Activated CD8-positive, alpha-beta T cell treated with anti-CD3 and anti-CD28 coated beads for 36 hours (primary cell): ENCODE measurements around the gene ENG. TPM values are rescaled to one million over a fixed set of nuclear protein-coding genes. Genes with fewer than 3 reads are reported as not detected.
A peak's percentile ranks its signal among the peaks of the same experiment; 100 is the strongest.
"Not testable (repeated sequence)": the region's sequence is repeated elsewhere in the genome, so short reads cannot be mapped to it uniquely, and the experiment has no call there.

Source experiments
- ATAC-seq: fragments of 200-7000 bp; cut with Tn5 transposase; one replicate; pipeline ENCODE4 v1.10.0; 2021; ENCODE audit warnings: mild to moderate bottlenecking, moderate library complexity
- CTCF ChIA-PET: fragments of 350-600 bp; sonication (Branson Sonifier 250); formaldehyde crosslinking; loops from one replicate; lab custom pipeline; 2021; ENCODE audit warnings: antibody characterized with exemption; lab: Charles Lee
- POLR2A ChIA-PET: fragments of 350-600 bp; sonication (Branson Sonifier 250); formaldehyde crosslinking; loops from one replicate; lab custom pipeline; 2021; ENCODE audit warnings: antibody characterized with exemption; lab: Charles Lee
- DNase-seq: peaks from one replicate; pipeline ENCODE4 v3.0.0-alpha.2; 2020
- H3K27ac Mint-ChIP-seq: one replicate; pipeline ENCODE4 v1.8.0; 2021; ENCODE audit warnings: mild to moderate bottlenecking, mixed read lengths
- H3K27me3 Mint-ChIP-seq: one replicate; pipeline ENCODE4 v1.8.0; 2021; ENCODE audit warnings: mixed read lengths
- H3K36me3 Mint-ChIP-seq: one replicate; pipeline ENCODE4 v1.8.0; 2021; ENCODE audit warnings: low read depth, mixed read lengths
- H3K4me1 Mint-ChIP-seq: one replicate; pipeline ENCODE4 v1.8.0; 2021; ENCODE audit warnings: low read depth, mixed read lengths
- H3K4me3 Mint-ChIP-seq: one replicate; pipeline ENCODE4 v1.8.0; 2021; ENCODE audit warnings: mild to moderate bottlenecking, moderate library complexity, mixed read lengths
- H3K9me3 Mint-ChIP-seq: one replicate; pipeline ENCODE4 v1.8.0; 2021; ENCODE audit warnings: mixed read lengths
- intact Hi-C: fragments of 100-400 bp; cut with micrococcal nuclease; formaldehyde crosslinking; loops from one replicate; pipeline ENCODE4 v1.10.0; 2022
- total RNA-seq, 2 experiments: library from RNA; stranded (reverse); gene quantifications; one replicate each; pipeline ENCODE4 v1.2.3, GENCODE V29; 2021
- TF ChIP-seq, protein P1 (sequence below): fragments of 200-600 bp; IDR thresholded peaks from one replicate; pipeline ENCODE4 v1.8.0; 2022; ENCODE audit warnings: antibody characterized with exemption, mild to moderate bottlenecking

The ENG gene
- total RNA-seq, 2 experiments from 2014 or later, result 14.2 to 15.0 TPM

DNA sequence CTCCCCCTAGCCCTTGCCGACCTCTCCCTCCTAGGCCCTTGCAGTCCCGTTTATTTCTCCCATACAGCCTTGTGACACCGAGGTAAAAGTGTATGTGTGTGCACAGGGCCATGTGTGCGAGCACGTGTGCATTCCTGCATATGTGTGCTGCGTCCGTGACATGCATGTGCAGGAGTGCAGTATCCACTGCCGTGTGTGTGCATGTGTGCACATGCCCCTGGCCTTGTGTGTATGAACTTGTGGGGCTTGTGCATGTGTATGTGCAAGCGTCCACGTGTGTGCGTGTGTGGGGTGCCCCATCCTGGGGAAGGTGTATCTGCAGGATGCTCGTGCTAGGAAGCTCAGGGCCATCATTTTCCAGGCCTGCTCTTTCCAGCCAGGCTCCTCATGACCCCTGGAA is 16.4 kb upstream of the ENG start:
- CTCF ChIA-PET, result interaction anchor here (1.3 to 9.2 kb wide), 24 partner anchors 9 to 284 kb away, joined by 3 to 107 read pairs (median 13); partner anchors contain the start of genes CDK9, ENG, FPGS and PTRH1
- Mint-ChIP-seq H3K4me3 (no peak overlapping the region), H3K27me3 (no peaks in the 10 kb centered on the region), H3K27ac (no peak overlapping the region), H3K36me3 (no peaks in the 10 kb centered on the region), H3K4me1 (peaks cover 1% of the 10 kb centered on the region), H3K9me3 (no peaks in the 10 kb centered on the region)
- intact Hi-C loops, result no loop called here
- POLR2A ChIA-PET, result interaction anchor here (0.6 to 1.4 kb wide), 3 partner anchors 127 to 219 kb away, joined by 3 to 4 read pairs (median 3); no protein-coding TSS in a partner anchor
- ATAC-seq (no peak), DNase-seq (no peak)
- TF ChIP-seq, protein P1, sequence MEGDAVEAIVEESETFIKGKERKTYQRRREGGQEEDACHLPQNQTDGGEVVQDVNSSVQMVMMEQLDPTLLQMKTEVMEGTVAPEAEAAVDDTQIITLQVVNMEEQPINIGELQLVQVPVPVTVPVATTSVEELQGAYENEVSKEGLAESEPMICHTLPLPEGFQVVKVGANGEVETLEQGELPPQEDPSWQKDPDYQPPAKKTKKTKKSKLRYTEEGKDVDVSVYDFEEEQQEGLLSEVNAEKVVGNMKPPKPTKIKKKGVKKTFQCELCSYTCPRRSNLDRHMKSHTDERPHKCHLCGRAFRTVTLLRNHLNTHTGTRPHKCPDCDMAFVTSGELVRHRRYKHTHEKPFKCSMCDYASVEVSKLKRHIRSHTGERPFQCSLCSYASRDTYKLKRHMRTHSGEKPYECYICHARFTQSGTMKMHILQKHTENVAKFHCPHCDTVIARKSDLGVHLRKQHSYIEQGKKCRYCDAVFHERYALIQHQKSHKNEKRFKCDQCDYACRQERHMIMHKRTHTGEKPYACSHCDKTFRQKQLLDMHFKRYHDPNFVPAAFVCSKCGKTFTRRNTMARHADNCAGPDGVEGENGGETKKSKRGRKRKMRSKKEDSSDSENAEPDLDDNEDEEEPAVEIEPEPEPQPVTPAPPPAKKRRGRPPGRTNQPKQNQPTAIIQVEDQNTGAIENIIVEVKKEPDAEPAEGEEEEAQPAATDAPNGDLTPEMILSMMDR, result no peak

DNA sequence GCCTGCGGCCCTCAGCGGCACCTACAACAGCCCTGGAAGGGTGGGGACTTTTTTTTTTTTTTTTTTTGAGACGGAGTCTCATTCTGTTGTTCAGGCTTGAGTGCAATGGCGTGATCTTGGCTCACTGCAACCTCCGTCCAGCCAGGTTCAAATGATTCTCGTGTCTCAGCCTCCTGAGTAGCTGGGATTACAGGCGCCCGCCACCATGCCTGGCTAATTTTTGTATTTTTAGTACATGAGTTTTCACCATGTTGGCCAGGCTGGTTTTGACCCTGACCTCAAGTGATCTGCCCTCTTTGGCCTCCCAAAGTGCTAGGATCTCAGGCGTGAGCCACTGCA is 15.7 kb upstream of the ENG start:
- CTCF ChIA-PET, result interaction anchor here (0.6 to 9.2 kb wide), 60 partner anchors 8 to 569 kb away, joined by 3 to 107 read pairs (median 5); partner anchors contain the start of genes CDK9, ENG, FPGS and PTRH1

DNA sequence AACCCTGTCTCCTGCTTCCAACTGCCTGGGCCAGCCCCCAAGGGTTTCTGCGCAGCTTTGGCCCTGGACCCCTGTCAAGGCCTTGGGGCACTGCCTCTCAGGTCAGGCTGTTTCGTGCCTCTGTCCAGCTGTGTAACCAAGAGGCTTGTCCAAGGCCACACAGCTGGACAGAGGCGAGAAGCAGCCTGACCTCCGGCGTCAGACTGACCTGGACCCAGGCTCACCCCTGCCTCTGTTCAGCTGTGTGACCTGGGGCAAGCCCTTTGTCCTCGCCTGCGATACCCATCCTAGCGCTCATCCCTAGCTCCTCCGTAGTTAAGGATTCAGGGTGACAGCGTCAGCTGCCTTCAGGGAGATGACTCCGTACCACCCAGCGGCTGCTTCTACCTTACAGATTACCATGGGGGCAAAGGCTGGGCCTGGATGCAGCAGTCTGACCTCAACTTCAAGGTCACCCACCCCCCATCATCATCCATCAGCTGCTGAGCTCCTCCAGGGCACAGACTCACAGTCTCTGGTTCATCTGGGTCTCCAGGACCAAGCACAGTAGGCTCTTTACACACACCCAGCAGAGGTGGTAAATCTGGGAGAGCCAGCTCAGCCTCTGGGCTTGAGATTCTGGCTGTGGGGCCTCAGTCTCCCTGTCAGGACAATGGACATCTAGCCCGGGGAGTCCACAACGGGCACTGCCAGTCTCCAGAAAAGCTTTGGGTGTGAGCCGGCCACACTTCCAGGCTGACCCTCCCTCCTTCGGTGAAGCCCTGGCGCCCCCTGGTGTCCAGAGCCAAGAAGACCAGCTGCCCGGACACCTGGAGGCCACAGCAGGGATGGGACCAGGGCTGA is 15.1 kb upstream of the ENG start:
- intact Hi-C loops, result loop anchor here (5.0 kb wide), 2 partner anchors 67 to 132 kb away; partner anchors contain the start of genes FPGS and TOR2A
- Mint-ChIP-seq H3K27me3 (no peaks in the 10 kb centered on the region), H3K9me3 (no peaks in the 10 kb centered on the region), H3K4me1 (peaks cover 14% of the 10 kb centered on the region), H3K4me3 (no peak overlapping the region), H3K27ac (no peak overlapping the region), H3K36me3 (no peaks in the 10 kb centered on the region)
- ATAC-seq (peak; percentile 87), DNase-seq (peak; percentile 87)
- CTCF ChIA-PET, result interaction anchor here (0.6 to 9.2 kb wide), 69 partner anchors 8 to 568 kb away, joined by 3 to 107 read pairs (median 5); partner anchors contain the start of genes CDK9, ENG, FPGS and PTRH1
- TF ChIP-seq, protein P1, result peak; percentile 96
- POLR2A ChIA-PET, result interaction anchor here (0.7 to 2.0 kb wide), 13 partner anchors 9 to 248 kb away, joined by 3 to 8 read pairs (median 3); partner anchors contain the start of genes ENG and ST6GALNAC6

More for the DNA sequence above, 15.7 kb upstream of the ENG start:
- H3K27ac Mint-ChIP-seq, H3K4me3 Mint-ChIP-seq, H3K9me3 Mint-ChIP-seq, DNase-seq, H3K4me1 Mint-ChIP-seq, intact Hi-C loops, ATAC-seq, H3K36me3 Mint-ChIP-seq, H3K27me3 Mint-ChIP-seq: not testable (repeated sequence)
- TF ChIP-seq, protein P1, result peak; percentile 55
- POLR2A ChIA-PET, result interaction anchor here (0.7 to 2.0 kb wide), 11 partner anchors 8 to 247 kb away, joined by 3 to 8 read pairs (median 3); partner anchors contain the start of genes ENG and ST6GALNAC6

DNA sequence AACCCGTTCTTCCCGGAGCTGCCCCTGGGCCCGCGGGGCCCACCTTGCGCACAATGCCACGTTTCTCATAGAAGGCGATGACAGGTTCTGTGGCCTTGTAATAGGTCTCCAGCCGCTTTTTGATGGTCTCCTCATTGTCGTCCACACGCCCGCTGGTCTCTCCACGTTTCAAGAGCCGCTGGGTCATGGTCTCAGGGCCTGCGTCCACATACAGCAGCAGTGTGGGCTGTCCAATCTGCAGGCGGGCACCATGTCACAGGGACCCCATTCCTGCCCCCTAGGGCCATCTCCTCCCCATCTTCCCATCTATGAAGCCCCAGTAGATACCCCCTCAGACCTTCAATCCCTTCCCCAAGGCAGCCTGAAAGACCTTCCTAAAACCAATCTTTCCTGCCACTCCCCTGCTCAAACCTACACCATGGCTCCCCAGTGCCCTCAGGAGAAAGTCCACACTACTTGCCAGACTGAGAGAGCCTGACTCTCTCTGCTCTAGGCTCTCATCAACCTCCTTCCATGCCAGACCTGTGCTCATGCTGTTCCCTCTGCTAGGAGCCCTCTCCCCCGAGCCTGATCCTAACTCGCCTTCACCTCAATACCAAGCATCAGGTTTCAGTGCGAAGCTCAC is 13.9 kb upstream of the ENG start:
- H3K27me3 Mint-ChIP-seq, result no peaks in the 10 kb centered on the region
- ChIA-PET POLR2A (interaction anchor here (1.3 to 2.0 kb wide), 4 partner anchors 10 to 134 kb away, joined by 3 to 8 read pairs (median 6); partner anchors contain the start of gene ENG), CTCF (interaction anchor here (1.2 to 9.2 kb wide), 15 partner anchors 12 to 348 kb away, joined by 3 to 107 read pairs (median 12); partner anchors contain the start of genes ENG and TOR2A)
- intact Hi-C loops, result loop anchor here (5.0 kb wide), 2 partner anchors 66 to 131 kb away; partner anchors contain the start of genes FPGS and TOR2A
- TF ChIP-seq, protein P1, result no peak
- no peaks in the 10 kb centered on the region for H3K9me3 Mint-ChIP-seq
- ATAC-seq (no peak), DNase-seq (no peak)
- no peak overlapping the region for H3K4me3 Mint-ChIP-seq
- no peak overlapping the region for H3K27ac Mint-ChIP-seq
- peaks cover 14% of the 10 kb centered on the region for H3K4me1 Mint-ChIP-seq
- no peaks in the 10 kb centered on the region for H3K36me3 Mint-ChIP-seq
